Hematopoietic multipotent progenitor cell treated with erythropoietin and hydrocortisone succinate and interleukin-3 and kit ligand, for 15 days (in vitro differentiated cells): ENCODE results near the gene DNAH5.
"Not testable (repeated sequence)": the region's sequence is repeated elsewhere in the genome, so short reads cannot be mapped to it uniquely, and the experiment has no call there.

Experiments used
- DNase-seq: peaks from one replicate; pipeline ENCODE4 v3.0.0-alpha.2; 2015; ENCODE audit warnings: low spot score

Gene DNAH5

GRCh38 chr5:13944560-13945199 is at the start of gene DNAH5:
Gene DNAH5 (minus strand): TSS chr5:13944688. CDS start chr5:13944438, 250 bp downstream.
- no peak for DNase-seq

GRCh38 chr5:13993926-13994325 is 49.4 kb upstream of the DNAH5 start:
- no peak for DNase-seq

GRCh38 chr5:13992795-13993194 is 48.3 kb upstream of the DNAH5 start:
- DNase-seq: no peak

GRCh38 chr5:13991365-13991764 is 46.9 kb upstream of the DNAH5 start:
- DNase-seq: no peak

GRCh38 chr5:13990896-13991295 is 46.4 kb upstream of the DNAH5 start:
- no peak for DNase-seq

- DNase-seq: no peak
Measured at GRCh38 chr5:13989832-13990231, 45.3 kb upstream of the DNAH5 start.

- DNase-seq: peak; percentile 17
Measured at GRCh38 chr5:13987843-13988464, 43.5 kb upstream of the DNAH5 start.

GRCh38 chr5:13985731-13986418 is 41.4 kb upstream of the DNAH5 start:
- no peak for DNase-seq

- DNase-seq: not testable (repeated sequence)
Measured at GRCh38 chr5:13984888-13985287, 40.4 kb upstream of the DNAH5 start.

GRCh38 chr5:13976867-13977830 is 32.7 kb upstream of the DNAH5 start:
- no peak for DNase-seq

- no peak for DNase-seq
Measured at GRCh38 chr5:13976223-13976622, 31.7 kb upstream of the DNAH5 start.

- DNase-seq: no peak
Measured at GRCh38 chr5:13975246-13975645, 30.8 kb upstream of the DNAH5 start.

GRCh38 chr5:13973724-13974123 is 29.2 kb upstream of the DNAH5 start:
- DNase-seq: no peak

GRCh38 chr5:13972029-13972428 is 27.5 kb upstream of the DNAH5 start:
- DNase-seq: no peak

- DNase-seq: no peak
Measured at GRCh38 chr5:13957032-13957645, 12.7 kb upstream of the DNAH5 start.

GRCh38 chr5:13956471-13956870 is 12.0 kb upstream of the DNAH5 start:
- no peak for DNase-seq

GRCh38 chr5:13955896-13956295 is 11.4 kb upstream of the DNAH5 start:
- no peak for DNase-seq

- DNase-seq: no peak
Measured at GRCh38 chr5:13946111-13946510, 1.6 kb upstream of the DNAH5 start.

GRCh38 chr5:13945271-13945670 is 783 bp upstream of the DNAH5 start:
- no peak for DNase-seq

GRCh38 chr5:13943676-13944075 is 812 bp downstream of the DNAH5 start:
- DNase-seq: no peak

GRCh38 chr5:13941468-13941867 is 3.0 kb downstream of the DNAH5 start:
- DNase-seq: no peak

GRCh38 chr5:13939638-13940037 is 4.8 kb downstream of the DNAH5 start:
- no peak for DNase-seq
